ENCODE results near the gene MRPS18A. TPM values are rescaled to one million over a fixed set of nuclear protein-coding genes. Genes with fewer than 3 reads are reported as not detected.

Gene MRPS18A
- total and polyA plus RNA-seq, 2 donors (not counting 3 experiments of a cell fraction or from before 2014, with no cell fraction given), result 39.8 to 83.8 TPM

GRCh38 chr6:43639984-43640800 is 47.4 kb downstream of the MRPS18A start:
- Histone ChIP-seq H3K27me3 (ENCODE audit: control insufficient read depth in 2 of 2, insufficient read depth in 2 of 2, low read length in 2 of 2) (no peaks in the 10 kb centered on the region), H3K9me1 (replicated peaks; ENCODE audit: control insufficient read depth, extremely low read depth, insufficient read depth, low read length) (no peaks in the 10 kb centered on the region), H3K36me3 (ENCODE audit: control insufficient read depth in 2 of 2, extremely low read depth in 1 of 2, insufficient read depth in 2 of 2, low read length in 2 of 2) (peaks cover 12 to 15% of the 10 kb centered on the region in 2 experiments), H3K79me2 (ENCODE audit: control insufficient read depth, insufficient read depth, low read length) (peaks cover 44% of the 10 kb centered on the region), H3K4me1 (ENCODE audit: control insufficient read depth, extremely low read depth, insufficient read depth, low read length) (peaks cover 10% of the 10 kb centered on the region), H2AFZ (ENCODE audit: low read depth, low read length) (no peak overlapping the region), H3K27ac (ENCODE audit: insufficient read depth, low read depth, low read length) (no peak overlapping the region), H3K4me3 (replicated peaks in 1 of 3; ENCODE audit: insufficient read depth in 1 of 3, low read depth in 1 of 3, low read length in 3 of 3) (no peak overlapping the region), H3K4me2 (ENCODE audit: insufficient read depth, low read length) (no peak overlapping the region), H3K9me3 (replicated peaks; ENCODE audit: control insufficient read depth, insufficient read depth, low read length) (no peaks in the 10 kb centered on the region), H3K9ac (replicated peaks; ENCODE audit: extremely low read depth, insufficient read depth, low read length) (no peak overlapping the region), H4K20me1 (replicated peaks; ENCODE audit: control insufficient read depth, extremely low read depth, insufficient read depth, low read length) (no peaks in the 10 kb centered on the region)
- BruUV-seq (replicated peaks), result no TSS peak
- dilution Hi-C loops (cut with MboI; ENCODE audit: extremely low pct_ligation_motif_present, low sequenced_read_pairs) (no loop called here), intact Hi-C loops (cut with micrococcal nuclease) (no loop called here)
- TF ChIP-seq MAX (IDR thresholded peaks at IDR 0.05; ENCODE audit: insufficient read depth, insufficient read length) (no peak), JUN (IDR thresholded peaks at IDR 0.05; ENCODE audit: borderline replicate concordance, insufficient read depth, insufficient read length, low read depth) (no peak), POLR2AphosphoS5 (IDR thresholded peaks at IDR 0.05; ENCODE audit: insufficient read depth, low read depth, low read length) (no peak), CTCF (IDR thresholded peaks at IDR 0.05; ENCODE audit: extremely low read depth in 1 of 2, insufficient read depth in 1 of 2, low read depth in 1 of 2, low read length in 2 of 2) (no peak), GATA2 (IDR thresholded peaks at IDR 0.05; ENCODE audit: insufficient read depth, insufficient read length, low read depth, low read length) (no peak), EZH2 (IDR thresholded peaks at IDR 0.05; ENCODE audit: borderline replicate concordance, low read depth, low read length, severe bottlenecking) (no peak), FOS (IDR thresholded peaks at IDR 0.05; ENCODE audit: borderline replicate concordance, insufficient read depth, low read length) (no peak), MYC (IDR thresholded peaks at IDR 0.05; ENCODE audit: low read depth, low read length) (no peak), POLR2A (IDR thresholded peaks at IDR 0.05; ENCODE audit: low read depth, low read length) (no peak)
- POLR2A ChIA-PET, result no interaction called here
- CTCF ChIA-PET, result interaction anchor here (1.0 kb wide), 1 partner anchor 439 kb away, joined by 4 read pairs; no protein-coding TSS in a partner anchor
- FAIRE-seq (peak; percentile 26), DNase-seq (ENCODE audit: low read depth, low spot score) (no peak)
